DND-41 (cell line): Measurements from ENCODE around the gene TAAR8.

Source experiments
- CTCF ChIP-seq: IDR thresholded peaks from 2 replicates; pipeline ENCODE4 v1.5.1; 2012; ENCODE audit warnings: borderline replicate concordance, low read length, moderate library complexity, mild to moderate bottlenecking; ENCODE audit not compliant: poor library complexity, severe bottlenecking; ENCODE audit errors: extremely low read depth
- EZH2 ChIP-seq: IDR thresholded peaks from 3 replicates; pipeline ENCODE4 v1.6.1; 2012; ENCODE audit warnings: borderline replicate concordance, low read depth, mild to moderate bottlenecking, moderate library complexity, low read length, inconsistent platforms; ENCODE audit not compliant: severe bottlenecking

GRCh38 chr6:132587424-132587823 is 35.0 kb downstream of the TAAR8 start:
- no peak for TF ChIP-seq CTCF
- no peak for TF ChIP-seq EZH2
